GM19467 (cell line): ENCODE measurements around the gene CYP2A6.
A peak's percentile ranks its signal among the peaks of the same experiment; 100 is the strongest.

Source experiments
- ATAC-seq: cut with Tn5 transposase; IDR thresholded peaks from one replicate; pipeline ENCODE4 v1.9.1; 2021; ENCODE audit warnings: mild to moderate bottlenecking, moderate library complexity; ENCODE audit not compliant: unreplicated experiment

CYP2A6 gene

DNA sequence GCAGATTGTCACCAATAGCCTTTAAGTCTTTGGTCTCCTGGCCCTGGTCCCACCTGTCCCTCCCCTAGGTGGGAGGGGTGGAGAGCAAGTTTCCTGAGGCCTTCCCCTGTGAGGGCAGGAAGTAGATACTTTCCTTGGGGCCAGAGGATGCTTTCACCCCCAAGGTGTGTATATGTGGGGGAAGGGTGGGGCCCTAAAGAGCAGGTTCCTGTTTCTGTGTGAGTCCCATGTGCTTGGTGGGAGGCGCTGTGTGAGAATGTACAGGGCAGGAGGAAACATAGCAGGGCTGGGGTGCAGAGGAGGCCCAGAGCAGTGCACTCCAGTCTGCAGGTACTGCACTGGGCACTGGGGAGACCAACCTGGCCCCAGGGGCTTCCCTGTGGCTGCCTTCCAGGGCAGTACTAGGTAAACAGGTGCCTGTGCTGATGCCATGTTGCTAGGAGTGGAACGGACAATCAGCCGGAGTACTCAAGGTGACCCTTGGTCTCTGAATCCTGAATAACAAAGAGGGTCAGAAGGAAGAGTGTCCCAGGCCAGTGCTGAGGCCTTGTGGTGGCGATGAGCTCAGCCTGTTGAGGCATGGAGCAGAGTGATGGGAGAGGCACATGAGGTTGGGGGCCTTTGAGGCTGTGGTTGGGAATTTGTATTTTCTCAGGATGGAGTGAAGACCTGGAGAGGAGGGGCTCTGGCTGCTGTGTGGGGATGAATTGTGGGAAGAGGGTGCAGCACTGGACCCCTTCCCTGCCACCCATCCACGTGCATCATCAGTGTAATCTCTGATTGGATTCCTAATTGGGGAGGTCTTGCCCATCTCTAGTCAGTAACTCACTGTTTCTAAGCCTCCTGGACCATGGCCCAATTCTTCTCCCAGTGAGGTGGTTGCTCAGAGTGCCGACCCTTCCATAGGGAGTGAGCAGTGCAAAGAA is 46.1 kb downstream of the CYP2A6 start:
- ATAC-seq: no peak

DNA sequence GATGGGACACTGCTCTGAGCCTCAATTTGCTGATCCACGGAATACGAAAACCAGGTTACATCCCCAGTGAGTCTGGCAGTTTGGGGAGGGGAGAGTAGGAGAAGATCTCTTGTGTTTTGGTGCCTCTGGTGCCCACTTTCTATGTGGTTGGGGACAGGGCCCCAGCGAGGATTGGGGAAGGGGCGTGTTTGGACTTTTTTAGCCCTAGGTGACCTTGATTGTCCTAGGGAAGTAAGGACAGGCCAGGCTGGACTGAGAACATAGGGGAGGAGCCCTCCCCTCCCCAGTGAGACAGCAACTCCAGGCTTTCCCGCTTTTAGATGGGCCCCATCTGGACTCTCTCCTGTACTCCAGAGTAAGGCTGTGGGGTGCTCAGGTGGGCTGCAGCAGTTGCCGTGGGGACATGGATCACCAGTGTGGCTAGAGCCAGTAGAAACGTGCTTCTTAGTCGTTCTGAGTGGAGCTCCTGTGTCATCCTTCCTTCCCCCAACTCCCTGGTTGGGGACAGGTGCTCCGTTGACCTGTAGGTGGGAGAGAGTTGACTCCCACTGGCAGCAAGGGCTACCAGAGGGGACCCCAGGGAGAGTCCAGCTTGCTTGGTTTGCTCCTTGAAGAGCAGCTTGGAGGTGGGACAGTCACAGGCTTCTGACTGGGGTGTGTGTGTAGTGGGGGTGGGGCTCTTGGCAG is 46.9 kb downstream of the CYP2A6 start:
- no peak for ATAC-seq

DNA sequence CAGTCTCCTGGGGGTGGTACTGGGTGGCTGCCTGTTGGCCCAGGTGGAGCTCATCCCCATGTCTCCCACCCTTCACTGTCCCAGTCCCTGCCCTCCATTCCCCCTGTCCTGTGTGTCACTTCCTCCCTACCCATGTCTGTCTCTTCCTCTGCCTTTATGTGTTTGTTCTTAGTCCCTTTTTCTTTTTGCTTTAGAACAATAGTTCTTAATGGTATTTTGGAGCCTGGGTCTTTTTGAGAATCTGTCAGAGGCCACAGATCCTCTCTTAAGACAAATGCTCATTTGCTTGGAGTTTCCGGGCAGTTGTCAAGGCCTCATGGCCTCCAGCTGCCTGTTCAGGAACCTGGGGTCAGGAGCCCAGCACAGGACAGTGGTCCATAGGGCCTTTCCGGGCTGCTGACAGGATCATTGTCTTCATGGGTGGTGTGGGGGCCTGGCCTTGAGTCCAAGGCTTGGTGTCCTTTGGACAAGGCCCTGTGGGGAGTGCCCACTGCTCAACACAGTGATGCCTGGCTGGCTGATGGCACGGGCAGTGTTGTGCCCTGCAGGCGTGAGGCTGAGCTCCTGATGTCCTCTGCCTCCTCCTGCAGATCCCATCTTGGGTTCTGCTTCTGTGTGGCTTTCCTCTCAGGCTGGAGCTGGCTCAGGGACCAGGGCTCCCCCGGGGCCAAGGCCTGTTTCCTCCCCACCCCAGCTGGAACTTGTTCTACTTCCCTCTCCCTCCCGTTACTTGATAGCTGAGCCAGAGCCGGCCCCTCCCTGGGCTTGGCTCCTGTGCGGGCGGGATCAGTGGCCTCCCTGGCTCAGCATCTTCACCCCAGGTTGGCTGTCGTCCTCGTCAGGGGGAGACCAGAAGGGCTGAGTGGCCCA is 47.7 kb downstream of the CYP2A6 start:
- ATAC-seq: no peak

GRCh38 chr19:40801426-40802299 is 48.6 kb downstream of the CYP2A6 start:
- ATAC-seq: no peak

- no peak for ATAC-seq
Observed at GRCh38 chr19:40800997-40801377, 49.3 kb downstream of the CYP2A6 start.

- ATAC-seq: no peak
Observed at GRCh38 chr19:40800339-40800996, 49.8 kb downstream of the CYP2A6 start.

- peak; percentile 5 for ATAC-seq
Observed at GRCh38 chr19:40799558-40800338, 50.5 kb downstream of the CYP2A6 start.

DNA sequence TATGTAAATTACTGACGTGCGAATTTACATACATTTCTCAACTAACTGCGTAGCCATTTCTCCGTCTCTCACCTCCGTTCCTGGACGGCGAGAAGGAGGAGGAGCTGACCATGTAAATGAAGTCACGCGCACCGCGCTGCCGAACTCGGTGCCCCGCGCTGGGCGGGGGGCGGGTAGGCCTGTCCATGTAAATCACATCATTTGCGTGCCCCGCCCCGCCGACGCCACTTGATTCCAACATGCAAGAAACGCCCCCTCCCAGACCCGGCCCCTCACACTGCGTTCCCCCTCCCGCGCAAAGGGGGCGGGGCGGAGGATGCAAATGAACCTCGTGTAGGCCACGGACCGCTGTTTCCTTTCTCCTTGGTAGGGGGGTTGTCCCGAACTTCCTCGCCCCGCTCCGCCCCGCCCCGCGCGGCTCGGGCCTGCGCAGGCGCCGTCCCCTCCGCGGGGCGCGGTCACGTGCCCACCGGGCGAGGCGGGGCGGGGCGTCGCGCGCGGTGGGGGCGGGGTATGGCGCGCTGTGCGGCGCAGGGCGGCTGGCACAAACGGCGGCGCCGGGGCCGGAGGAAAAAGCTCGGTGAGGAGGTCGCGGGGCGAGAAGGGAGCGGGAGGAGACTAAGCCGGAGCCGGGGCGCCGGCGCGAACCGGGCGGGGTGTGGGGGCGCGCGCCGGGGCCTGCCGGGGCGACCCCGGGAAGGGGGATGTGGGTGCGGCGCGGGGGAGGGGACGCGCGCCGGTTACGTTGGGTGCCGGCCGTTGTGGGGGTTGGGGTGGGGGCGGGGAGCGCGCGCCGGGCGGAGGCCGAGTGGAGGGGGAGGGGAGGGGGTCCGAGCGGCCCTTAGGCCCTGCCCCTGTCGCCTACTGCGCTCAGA is 51.3 kb downstream of the CYP2A6 start, which contains the start of gene EGLN2:
TSS of gene EGLN2 (plus strand) at position 509 of the 875 bp plus-strand sequence. CDS start 1,382 bp downstream, outside the sequence.
- ATAC-seq: peak; percentile 64

DNA sequence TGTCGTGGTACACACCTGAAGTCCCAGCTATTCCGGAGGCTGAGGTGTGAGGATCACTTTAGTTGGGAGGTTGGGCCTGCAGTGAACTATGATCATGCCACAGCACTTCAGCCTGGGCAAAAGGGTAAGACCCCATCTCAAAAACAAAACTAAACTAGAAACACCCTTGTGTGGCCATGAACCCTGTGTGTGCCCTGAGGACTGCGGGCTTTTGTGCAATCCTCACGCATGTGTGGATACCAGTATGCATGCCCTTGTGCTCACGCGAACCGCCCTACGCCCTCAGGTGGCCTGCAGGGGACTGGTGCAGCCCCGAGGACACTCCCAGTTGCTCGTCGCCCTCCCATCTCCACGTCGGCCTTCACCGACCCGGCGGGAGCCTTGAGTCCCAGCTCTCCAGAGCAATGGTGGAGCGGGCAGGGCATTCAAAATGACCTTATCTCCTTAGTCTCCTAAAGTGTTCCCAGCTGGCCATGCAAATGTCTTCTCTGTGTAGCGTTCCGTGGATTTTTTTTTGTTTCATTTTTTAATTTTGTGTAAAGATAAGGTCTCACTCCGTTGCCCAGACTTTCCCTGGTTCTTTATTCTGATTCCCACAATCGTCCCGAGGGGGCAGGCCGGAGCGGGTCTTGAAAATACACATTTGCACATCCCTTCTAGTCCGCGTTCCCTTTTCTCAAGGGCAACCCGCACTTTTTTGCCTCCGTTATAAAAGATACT is 52.1 kb downstream of the CYP2A6 start:
- ATAC-seq: peak; percentile 32

DNA sequence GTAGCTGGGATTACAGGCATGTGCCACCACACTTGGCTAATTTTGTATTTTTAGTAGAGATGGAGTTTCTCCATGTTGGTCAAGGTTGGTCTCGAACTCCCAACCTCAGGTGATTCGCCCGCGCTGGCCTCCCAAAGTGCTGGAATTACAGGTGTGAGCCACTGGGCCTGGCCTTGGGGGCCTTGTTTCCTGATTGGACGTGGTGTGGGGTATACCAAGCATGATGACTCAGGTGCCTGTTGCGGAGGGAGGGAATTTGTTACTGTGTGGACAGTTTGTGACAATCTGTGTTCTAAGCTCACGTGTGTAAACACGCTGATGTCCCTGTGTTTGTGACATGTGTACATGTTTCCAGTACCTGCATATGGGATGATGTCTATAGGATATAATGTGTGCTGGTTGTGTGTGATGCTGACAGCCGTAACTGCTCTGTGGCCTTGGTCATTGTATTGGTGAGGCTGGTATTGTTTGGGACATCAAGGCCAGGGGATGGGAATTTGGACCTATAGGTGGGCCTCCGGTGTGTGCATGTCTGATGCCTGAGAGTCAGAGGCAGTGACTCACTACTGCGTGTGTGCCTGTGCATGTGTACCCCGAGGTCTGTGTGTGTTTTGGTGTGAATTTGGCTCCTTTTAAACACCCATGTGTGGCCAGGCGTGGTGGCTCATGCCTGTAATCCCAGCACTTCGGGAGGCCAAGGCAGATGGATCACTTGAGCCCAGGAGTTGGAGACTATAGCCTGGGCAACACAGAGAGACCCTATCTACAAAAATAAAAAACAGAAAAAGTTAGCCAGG is 52.9 kb downstream of the CYP2A6 start:
- no peak for ATAC-seq
